ENCODE measurements around the gene LENEP.
"Not testable (repeated sequence)": the region's sequence is repeated elsewhere in the genome, so short reads cannot be mapped to it uniquely, and the experiment has no call there.

Gene LENEP

GRCh38 chr1:154975409-154976059, 17.9 kb upstream of the LENEP start:
- DNase-seq = peak in 1 of 2 experiments; percentile 44

- DNase-seq = not testable (repeated sequence)
These were observed 15.6 kb upstream of the LENEP start for GRCh38 chr1:154977762-154978161.

DNA sequence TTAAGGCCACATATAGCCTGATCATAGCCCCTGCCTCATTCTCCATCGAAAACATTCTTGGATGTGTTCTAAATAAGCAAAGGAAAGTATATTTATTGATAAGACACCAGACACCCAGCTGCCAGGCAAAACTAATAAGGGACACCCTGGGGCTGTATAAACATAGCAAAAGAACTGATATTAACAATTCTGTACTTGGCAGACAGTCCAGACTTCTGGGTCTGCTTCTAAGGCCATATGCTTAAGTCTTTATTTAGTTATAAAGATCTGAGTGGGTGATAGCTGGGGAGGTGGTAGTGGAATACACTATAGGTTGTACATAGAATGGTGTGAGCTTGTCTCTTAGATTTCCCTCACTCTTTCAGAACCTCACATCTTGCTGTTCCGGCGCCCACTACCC, 15.0 kb upstream of the LENEP start:
- DNase-seq = no peak

DNA sequence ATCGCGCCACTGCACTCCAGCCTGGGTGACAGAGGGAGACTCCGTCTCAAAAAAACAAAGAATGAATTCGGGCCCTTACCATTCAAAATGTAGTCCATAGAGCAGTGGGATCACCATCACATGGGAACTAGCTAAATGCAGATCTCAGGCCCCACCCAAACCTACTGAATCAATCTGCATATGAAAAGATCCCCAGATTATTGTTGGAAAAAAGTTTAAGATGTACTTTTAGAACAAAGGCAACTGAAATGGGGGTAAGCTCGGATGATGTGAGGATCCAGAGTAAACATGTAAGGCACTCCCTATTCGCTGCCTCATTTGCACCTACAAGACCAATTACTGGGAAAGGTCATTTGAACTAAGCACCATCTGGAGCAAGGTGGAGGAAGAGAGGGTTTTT, 11.0 kb upstream of the LENEP start:
- DNase-seq = peak in 1 of 2 experiments; percentile 44

DNA sequence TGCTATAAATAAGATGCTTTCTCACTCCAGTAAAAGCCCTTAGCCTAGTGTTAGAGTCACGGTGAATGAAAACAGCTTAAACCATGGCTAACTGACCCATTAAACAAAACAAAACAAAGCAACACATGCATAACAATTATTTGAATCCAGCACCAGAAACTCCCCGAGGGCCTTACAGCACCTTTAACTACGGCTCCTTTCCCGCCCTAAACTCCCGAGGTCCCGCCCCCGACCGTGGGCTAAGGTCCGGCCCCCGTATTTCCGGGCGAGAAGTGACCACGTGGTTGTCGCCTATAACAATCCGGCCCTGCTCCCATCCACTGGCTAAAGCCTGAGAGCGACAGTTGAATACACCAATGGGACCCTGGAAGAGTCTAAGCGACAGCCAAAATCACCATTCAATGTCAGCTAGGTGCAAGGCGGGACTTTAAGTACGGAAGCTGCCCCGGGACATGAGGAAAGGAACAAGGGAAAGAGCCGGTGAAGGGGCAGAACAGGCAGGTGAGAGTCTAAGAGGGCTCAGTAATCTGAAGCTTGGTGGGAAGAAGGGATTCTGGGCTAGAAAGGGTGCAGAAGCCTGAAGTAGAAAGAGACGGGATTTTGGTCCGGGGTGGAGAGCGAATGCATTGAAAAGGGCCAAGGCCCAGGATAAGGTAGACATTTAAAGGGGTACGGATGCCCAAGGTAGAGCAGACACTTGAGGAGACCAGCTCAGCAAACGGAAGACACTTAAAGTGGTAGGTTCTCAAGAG, 10.3 kb upstream of the LENEP start, which contains the start of gene FLAD1:
TSS of gene FLAD1 (plus strand) at position 448 of the 752 bp plus-strand sequence. CDS start 351 bp downstream, outside the sequence.
- DNase-seq = peak; percentile 100

- DNase-seq = peak in 1 of 2 experiments; percentile 21
These were observed 9.5 kb upstream of the LENEP start for GRCh38 chr1:154983776-154984466.

- DNase-seq = not testable (repeated sequence)
These were observed 6.7 kb upstream of the LENEP start for GRCh38 chr1:154986736-154987135.

DNA sequence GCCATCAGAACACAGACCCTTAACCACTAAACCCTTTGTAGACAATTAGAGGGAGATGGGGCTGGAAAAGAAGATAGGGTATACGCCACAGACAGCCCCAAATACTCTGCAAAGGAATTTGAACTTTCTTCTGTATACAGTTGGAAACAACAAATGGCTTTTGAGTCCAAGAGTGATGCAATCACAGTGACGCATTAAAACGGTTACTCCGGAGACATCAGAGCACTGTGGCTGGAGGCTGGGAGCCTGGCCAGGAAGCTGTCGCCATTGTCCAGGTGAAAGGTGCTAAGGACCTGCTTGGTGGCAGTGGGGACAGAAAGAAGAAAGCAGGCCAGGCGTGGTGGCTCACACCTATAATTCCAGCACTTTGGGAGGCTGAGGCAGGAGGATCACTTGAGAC, 6.1 kb upstream of the LENEP start:
- DNase-seq = no peak

GRCh38 chr1:154988058-154988954, 5.1 kb upstream of the LENEP start:
- DNase-seq = no peak

DNA sequence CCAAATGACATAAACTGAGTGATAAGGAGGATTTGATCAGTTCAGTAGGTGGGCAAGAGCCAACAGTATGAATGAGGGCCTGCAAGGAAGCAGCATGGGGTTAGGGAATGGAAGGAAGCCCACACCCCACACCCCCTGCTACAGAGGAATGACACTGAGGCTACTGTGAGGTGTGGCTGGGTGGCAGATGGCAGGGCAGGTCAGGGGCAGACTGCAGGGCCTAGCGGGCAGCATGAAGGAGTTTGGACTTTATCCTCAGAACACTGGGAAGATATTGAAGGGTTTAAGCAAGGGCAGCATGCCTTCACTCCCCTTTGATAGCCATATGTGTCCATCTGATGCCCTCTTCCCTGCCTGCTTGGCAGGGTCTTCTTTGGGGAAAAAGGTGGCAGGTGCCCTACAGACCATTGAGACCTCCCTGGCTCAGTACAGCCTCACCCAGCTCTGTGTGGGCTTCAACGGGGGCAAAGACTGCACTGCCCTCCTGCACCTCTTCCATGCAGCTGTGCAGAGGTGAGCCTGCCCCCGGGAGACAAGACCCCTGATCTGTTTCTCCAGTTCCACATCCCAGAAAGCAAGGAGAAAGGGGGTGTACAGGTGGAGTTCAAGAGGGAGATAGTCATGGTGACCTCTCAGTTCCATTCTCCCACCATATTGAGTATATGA, 4.1 kb upstream of the LENEP start:
- no peak for DNase-seq

DNA sequence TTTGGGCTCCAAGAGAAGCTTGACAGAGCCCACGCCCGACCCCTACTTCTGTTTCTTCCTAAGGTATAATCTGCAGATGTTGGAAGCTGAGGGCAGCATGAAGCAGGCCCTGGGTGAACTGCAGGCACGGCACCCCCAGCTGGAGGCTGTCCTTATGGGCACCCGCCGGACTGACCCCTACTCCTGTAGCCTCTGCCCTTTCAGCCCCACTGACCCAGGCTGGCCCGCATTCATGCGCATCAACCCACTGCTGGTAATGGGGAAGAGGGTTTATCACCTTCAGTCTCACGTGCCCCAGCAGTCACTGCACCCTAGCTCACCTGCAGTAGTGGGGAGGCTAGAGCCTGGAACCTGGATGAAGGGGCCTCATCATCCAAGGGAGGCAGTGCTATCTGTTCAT, 3.1 kb upstream of the LENEP start:
- DNase-seq = no peak

GRCh38 chr1:154992721-154993571, 440 bp upstream of the LENEP start:
- peak; percentile 54 to 76 for DNase-seq

- DNase-seq = no peak
These were observed 842 bp downstream of the LENEP start for GRCh38 chr1:154994269-154994587.

DNA sequence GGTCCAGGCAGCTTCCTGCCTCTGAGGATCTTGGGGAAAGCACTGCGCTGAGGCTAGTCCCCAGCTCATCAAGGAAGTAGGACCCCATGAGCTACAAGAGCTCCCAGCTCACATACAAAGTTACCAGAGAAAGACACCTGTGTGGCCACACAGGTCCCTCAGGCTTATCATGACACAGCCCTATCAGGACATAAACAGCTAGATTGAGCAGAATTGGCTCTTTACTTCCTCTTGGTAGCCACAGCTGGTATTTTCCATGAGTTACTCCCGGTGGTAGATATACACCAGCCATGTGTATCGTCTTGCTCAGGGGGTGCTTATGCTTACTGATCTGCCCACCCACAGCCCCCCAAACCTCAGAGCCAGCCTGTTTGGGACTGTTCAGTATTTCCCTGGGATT, 1.2 kb downstream of the LENEP start:
- DNase-seq = no peak

DNA sequence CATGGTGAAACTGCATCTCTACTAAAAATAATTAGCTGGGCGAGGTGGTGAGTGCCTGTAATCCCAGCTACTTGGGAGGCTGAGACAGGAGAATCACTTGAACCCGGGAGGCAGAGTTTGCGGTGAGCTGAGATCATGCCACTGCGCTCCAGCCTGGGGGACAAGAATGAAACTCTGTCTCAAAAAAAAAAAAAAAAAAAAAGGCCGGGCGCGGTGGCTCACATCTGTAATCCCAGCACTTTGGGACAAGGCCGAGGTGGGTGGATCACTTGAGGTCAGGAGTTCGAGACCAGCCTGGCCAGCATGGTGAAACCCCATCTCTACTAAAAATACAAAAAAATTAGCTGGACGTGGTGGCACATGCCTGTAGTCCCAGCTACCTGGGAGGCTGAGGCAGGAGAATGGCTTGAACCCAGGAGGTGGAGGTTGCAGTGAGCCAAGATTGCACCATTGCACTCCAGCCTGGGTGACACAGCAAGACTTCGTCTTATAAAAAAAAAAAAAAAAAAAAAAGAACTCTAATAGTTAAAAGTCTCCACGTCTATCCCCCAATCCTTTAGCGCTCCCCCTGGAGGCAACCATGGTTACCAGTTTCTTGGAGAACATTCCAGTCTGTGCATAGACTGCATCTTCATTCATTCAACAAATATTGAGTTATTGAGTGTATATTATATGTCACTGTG, 2.1 kb downstream of the LENEP start:
- not testable (repeated sequence) for DNase-seq

DNA sequence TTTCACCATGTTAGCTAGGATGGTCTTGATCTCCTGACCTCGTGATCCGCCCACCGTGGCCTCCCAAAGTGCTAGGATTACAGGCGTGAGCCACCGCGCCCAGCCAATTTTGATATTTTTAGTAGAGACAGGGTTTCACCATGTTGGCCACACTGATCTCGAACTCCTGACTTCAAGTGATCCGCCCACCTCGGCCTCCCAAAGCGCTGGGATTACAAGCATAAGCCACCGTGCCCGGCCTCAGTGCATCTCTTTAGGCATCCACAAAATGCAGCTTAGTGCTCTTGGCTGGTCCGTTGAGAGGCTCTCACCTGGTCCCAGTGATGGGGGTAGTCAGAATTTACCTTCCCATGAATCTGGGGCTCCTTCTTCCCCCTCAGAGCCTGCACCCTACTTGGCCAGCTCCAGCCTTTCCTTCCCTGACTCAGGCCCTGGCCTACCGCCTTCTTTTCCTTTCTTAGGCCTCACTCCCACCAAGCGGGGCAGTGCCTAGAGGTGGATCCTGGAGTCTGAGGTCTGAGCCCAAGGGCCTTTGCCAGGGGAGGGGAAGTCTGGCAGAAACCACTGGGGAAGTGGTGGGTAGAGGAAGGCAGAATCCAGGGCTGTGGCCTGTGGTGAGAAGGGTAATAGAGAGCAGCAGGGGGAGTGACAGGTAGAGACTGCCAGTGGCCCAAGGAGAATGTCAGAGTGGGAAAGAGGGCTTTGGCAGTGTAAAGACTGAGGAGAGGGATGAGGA, 3.7 kb downstream of the LENEP start:
- no peak for DNase-seq

- no peak for DNase-seq
These were observed 4.9 kb downstream of the LENEP start for GRCh38 chr1:154998201-154998780.

- DNase-seq = peak; percentile 87 to 89
These were observed 5.6 kb downstream of the LENEP start for GRCh38 chr1:154998818-154999570.

All from SHP77 (cell line).